ENCODE measurements around the gene ANTKMT.
"Not testable (repeated sequence)": the region's sequence is repeated elsewhere in the genome, so short reads cannot be mapped to it uniquely, and the experiment has no call there.

ANTKMT gene

GRCh38 chr16:741986-742629, 21.2 kb downstream of the ANTKMT start:
- H3K27me3 ChIP-seq: no peaks in the 10 kb centered on the region
- H3K9me3 ChIP-seq: no peaks in the 10 kb centered on the region
- no peak for DNase-seq
- H3K36me3 ChIP-seq: peaks cover 18% of the 10 kb centered on the region
- TF ChIP-seq CTCF (IDR thresholded peaks at IDR 0.05; ENCODE audit: low read depth, low read length): no peak
- no peak overlapping the region for H3K4me3 ChIP-seq (ENCODE audit: low read depth, low read length)
- H3K4me1 ChIP-seq: no peaks in the 10 kb centered on the region; the same call in 1 of the 2 replicates

DNA sequence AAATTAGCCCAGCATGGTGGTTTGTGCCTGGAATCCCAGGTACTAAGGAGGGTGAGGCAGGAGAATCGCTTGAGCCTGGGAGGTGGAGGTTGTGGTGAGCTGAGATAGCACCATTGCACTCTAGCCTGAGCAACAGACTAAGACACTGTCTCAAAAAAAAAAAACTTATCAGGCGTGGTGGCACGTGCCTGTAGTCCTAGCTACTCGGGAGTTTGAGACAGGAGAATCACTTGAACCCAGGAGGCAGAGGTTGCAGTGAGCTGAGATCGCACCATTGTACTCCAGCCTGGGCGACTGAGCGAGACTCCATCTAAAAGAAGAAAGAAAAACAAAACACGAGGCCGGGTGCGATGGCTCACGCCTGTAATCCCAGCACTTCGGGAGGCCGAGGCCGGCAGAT, 21.9 kb downstream of the ANTKMT start:
- H3K9me3 ChIP-seq, DNase-seq, H3K27me3 ChIP-seq: not testable (repeated sequence)

DNA sequence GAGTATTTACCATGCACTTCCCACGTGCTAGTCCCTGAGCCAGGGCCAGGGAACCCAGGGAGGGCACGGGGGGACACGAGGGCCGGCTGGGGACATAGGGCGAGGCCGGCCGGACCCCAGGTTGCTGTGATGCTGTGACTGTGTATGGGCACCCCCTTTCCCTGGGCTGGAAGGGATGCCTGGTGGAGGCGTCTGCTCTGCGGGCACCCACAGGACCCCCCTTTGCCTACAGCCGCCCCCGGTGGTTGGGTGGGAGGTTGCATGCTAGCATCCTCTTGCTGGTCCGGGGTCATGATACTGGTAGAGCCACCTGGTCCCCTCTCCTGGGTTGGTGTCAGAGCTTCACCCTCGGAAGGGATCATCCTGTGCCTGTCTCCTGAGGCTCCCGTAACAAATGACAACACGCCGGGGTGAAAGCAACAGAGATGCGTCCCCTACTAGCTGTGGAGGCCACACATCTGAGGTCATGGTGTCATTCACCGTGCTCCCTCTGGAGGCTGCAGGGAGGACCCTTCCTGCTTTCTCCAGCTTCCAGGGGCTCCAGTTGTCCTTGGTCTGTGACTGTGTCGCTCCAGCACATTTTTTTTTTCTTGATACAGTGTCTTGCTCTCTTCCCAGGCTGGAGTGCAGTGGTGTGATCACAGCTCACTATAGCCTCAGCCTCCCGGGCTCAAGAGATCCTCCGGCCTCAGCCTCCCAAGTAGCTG, 23.0 kb downstream of the ANTKMT start:
- DNase-seq: peak; percentile 41
- Histone ChIP-seq H3K27me3 (no peaks in the 10 kb centered on the region), H3K36me3 (peaks cover 8% of the 10 kb centered on the region), H3K9me3 (no peaks in the 10 kb centered on the region), H3K4me1 (no peaks in the 10 kb centered on the region; the same call in 1 of the 2 replicates), H3K4me3 (ENCODE audit: low read depth, low read length) (no peak overlapping the region)
- TF ChIP-seq CTCF (IDR thresholded peaks at IDR 0.05; ENCODE audit: low read depth, low read length): peak; percentile 40

More for the DNA sequence above, 21.9 kb downstream of the ANTKMT start:
- H3K36me3 ChIP-seq: peaks cover 11% of the 10 kb centered on the region
- not testable (repeated sequence) for H3K4me1 ChIP-seq; H3K4me3 ChIP-seq (ENCODE audit: low read depth, low read length)

GRCh38 chr16:745739-746138, 24.8 kb downstream of the ANTKMT start:
- Histone ChIP-seq H3K27me3 (no peaks in the 10 kb centered on the region), H3K4me3 (ENCODE audit: low read depth, low read length) (no peak overlapping the region), H3K9me3 (no peaks in the 10 kb centered on the region), H3K4me1 (no peaks in the 10 kb centered on the region), H3K36me3 (no peaks in the 10 kb centered on the region)
- DNase-seq: peak; percentile 70
- TF ChIP-seq CTCF (IDR thresholded peaks at IDR 0.05; ENCODE audit: low read depth, low read length): peak; percentile 46

DNA sequence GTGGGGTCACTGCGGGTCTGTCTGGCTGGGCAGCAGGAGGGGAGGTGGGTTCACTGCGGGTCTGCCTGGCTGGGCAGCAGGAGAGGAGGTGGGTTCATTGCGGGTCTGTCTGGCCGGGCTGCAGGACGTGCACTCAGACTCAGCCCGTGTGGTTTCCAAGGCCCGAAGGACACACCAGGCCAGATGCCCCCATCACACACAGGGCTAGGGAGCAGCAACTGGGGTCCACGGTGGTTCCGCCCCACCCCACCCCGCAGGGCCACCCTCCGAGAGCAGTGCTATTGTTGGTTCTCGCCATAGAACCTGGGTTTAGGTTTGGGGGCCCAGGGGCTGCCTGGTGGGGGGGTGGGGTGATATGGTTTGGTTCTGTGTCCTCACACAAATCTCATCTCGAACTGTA, 25.7 kb downstream of the ANTKMT start:
- H3K36me3 ChIP-seq: no peaks in the 10 kb centered on the region

More for the DNA sequence above, 25.7 kb downstream of the ANTKMT start:
- DNase-seq: no peak
- no peaks in the 10 kb centered on the region for H3K4me1 ChIP-seq
- H3K9me3 ChIP-seq: no peaks in the 10 kb centered on the region
- H3K4me3 ChIP-seq (ENCODE audit: low read depth, low read length): no peak overlapping the region
- no peak for TF ChIP-seq CTCF (IDR thresholded peaks at IDR 0.05; ENCODE audit: low read depth, low read length)
- no peaks in the 10 kb centered on the region for H3K27me3 ChIP-seq

All from BE2C (cell line).